Activated T-helper 1 cell treated with Interleukin-2 at 50 U/mL for 16 hours (primary cell): ENCODE results near the gene IGFALS.
A peak's percentile ranks its signal among the peaks of the same experiment; 100 is the strongest.

Experiments
- DNase-seq: peaks from one replicate; pipeline ENCODE4 v3.0.0-alpha.2; 2020; ENCODE audit warnings: low read depth

Gene IGFALS

DNA sequence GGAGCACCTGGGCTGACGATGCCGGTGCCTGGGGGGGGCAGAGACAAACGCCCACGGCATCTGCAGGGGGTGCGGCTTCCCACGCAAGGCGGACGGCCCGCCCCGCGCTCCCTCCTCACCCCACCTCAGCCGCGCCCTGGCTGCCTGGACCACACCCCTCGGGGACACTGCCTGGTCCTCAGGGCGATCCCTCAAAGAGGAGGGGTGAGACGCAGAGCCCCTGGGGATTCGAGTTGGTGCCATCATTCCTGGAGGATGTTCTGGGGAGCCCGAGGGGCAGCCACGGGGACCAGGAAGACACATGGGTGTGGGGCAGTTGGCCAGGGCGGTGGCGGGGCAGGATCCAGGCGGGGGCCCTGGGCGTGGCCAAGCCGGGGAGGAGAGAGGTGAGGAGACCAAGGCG lies 3.9 kb downstream of the IGFALS start:
- DNase-seq, result no peak

DNA sequence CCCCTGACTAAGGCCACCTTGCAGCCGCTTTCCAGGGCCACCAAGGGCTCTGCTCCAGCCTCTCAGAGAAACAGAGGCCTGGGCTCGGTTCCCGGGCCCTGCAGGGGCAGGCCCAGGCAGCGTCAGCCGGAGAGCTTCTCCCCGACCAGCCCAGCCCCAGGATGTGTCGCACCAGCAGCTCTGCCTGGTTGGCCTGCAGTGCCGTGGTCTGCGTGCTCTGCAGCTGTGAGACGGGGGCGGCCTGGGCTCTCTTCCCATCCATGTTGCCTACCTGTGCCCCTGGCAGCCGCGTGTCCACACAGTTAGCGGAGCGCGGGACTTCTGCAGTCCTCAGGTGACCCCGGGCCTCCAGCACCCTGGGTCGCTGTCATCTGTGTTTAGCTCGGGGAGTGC lies 4.8 kb downstream of the IGFALS start:
- no peak for DNase-seq

DNA sequence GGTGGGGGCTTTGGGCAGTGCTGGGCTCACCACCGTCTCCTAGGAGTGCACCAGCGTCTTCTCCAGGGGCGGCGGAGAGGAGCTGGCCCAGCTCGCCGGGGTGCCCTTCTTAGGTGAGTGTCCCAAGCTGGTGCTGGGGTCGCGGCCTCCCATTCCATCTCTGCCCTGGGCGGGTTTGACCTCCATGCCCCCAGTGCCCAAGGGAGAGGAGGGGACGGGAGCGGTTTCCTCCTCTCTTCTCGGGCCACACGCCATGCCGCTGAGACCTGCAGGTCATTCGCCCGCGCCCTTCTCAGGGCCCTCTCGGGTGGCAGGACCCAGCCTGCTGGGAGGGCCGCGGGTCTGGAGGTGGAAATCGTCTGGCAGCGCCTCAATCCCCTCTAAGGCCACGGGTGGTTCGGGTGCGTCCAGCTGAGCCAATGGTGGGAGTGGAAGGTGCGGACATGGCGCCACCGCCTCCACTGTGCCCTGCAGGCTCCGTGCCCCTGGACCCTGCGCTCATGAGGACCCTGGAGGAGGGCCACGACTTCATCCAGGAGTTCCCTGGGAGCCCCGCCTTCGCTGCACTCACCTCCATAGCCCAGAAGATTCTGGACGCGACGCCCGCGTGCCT lies 5.3 kb downstream of the IGFALS start:
- DNase-seq, result no peak

DNA sequence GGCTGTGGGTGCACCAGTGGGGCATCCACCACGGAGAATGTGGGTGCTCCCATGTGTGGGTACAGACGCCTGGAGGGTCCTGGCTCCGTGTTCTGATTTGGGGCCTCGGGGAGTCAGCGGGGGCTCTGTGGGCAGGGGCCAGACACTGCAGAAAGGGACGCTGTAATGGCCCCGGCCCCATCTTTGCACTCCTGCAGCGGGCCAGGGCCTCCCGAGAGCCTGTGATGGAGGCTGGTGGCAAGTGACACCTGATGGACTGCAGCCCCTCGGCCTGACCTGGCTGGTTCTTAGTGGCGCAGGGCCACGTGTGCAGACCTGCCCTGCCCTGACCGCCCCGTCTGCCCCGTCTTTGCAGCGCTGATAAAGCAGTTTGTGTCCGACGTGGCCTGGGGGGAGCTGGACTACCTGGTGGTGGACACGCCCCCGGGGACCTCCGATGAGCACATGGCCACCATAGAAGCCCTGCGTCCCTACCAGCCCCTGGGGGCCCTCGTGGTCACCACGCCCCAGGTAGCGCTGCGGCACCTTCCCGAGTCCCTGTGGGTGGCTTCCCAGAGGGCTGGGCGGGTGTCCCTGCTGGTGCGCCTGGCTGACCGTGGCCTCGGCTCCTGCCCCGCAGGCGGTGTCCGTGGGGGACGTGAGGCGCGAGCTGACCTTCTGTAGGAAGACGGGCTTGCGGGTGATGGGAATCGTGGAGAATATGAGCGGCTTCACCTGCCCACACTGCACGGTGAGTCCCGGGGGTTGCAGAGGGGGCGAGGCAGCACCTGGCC lies 6.0 kb downstream of the IGFALS start:
- no peak for DNase-seq

DNA sequence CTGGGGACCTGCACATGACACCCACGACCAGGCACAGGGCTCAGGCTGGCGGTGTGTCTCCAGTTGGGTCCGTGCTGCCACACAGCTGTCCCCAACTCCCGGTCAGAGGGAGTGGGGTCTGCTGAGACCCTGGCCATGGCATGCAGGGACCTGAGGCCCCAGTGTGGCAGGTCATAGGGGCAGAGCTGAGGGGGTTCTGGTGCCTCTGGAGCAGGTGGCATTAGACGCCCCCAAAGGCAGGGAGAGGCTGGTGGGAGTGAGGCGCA lies 6.5 kb downstream of the IGFALS start:
- no peak for DNase-seq

DNA sequence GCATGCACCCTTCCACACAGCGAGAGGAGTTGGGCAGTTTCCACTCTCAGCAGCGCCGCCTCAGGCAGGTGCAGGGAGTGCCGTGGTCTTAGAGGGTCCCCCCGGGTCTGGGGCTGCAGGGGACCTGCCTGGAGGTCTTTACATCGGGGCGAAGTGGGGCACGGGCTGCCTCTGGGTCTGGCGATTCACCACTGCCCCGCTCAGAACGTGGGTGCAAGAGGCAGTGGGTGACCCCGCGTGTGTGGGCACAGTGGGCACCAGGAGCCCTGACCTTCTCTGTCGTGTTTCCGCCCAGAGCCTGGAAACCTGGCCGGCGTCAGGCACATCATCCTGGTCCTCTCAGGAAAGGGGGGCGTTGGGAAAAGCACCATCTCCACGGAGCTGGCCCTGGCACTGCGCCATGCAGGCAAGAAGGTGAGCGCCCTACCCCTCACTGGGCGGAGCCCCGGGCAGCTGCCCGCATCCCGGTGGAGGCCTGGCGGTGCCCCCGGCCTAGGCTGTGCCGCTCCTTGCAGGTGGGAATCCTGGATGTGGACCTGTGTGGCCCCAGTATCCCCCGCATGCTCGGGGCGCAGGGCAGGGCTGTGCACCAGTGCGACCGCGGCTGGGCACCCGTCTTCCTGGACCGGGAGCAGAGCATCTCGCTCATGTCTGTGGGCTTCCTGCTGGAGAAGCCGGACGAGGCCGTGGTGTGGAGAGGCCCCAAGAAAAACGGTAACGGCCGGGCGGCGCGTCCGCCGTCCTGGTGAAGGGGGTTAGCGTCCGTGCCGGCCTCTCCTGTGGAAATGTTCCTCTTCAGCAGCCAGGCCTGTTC lies 7.1 kb downstream of the IGFALS start:
- no peak for DNase-seq

DNA sequence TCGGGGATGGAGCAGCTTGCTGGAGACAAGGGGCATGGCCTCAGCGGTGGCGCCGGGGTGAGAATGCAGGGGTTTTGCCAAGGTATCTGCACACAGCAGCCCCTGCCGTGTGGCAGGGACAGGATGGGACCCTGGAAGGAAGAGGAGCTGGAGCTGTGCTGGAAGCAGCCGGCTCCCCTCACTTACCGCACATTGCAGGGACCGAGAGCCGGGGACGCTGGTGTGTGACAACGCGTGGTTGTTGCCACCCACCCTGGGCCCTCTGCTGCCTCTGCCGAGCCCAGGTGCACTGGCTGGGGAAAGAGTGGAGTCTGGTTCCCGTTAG lies 7.7 kb downstream of the IGFALS start:
- no peak for DNase-seq

DNA sequence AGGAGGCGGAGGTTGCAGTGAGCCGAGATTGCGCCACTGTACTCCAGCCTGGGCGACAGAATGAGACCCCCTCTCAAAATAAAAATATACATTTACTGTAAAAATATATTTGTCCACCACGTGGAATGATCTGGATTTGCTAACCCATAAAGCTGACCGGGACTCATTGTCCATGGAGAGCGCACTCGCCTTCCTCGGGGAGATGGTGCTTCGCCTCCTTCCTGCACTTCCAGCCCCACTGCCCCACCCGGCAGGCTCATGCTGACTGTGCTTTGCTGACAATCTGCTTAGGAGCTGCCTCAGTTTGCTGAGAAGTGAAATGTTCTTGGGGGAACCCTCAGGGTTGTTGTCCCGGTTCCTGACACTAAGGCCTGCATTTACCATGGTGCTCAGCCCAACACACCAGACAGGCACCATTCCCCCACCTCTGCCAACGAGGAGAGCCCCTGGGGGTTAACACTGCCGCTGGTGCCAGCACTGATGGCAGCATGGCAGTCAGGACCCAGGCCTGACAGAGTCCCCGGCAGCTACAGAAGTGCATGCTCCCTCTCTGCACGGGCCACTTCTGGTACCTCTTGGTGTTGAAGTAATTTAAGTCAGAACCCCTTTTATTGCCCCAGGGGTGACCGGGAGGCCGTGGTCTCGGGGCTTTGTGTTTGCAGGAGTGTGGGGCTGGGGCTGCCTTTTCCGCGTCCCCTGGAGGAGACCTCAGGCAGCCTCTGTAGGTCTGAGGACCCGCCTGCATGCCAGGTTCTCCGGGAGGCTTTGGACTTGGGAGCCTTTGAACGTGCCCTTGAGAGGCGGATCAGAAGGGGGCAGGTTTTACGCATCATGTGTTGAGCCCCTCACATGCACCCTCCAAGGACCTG lies 8.3 kb downstream of the IGFALS start:
- no peak for DNase-seq

DNA sequence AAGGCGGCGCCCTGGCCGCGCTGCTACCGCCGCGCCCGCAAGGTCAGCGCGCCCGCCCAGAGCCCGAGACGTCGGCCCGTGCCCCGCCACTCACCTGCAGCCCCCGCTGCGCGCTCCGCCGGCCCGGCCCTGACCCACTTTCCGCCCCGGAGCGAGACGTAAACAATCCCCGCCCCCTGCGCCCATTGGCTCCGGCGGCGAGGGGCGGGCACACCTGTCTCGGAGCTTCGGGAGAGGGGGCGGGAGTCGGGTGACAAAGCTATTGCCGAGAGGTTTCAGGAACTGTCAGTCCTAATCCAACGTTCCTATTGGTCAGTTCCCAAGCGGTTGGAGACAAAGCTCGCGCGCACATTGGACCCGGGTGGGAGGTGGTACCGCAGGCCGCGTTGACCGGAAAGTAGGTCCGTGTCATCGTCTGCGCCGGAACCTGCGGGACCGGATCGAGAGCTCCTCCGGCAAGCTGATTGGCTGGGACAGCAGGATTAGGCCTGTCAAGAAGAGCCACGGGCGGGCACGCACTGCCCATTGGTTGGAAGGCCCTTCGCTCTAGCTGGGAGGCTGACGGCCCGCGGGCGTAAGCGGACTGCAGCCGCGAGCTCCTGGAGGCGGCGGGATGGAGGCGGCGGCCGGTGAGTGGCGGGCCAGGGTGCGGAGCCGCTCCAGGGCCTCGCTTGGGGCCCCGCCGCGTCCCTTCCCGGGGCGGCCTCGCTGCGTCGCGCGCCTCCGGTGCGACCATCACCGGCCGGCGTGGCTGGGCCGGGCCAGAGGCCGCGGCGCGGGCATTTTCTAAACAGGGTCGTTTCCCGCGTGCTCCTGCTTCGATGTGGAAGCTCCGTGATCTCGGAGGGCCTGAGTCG lies 10.9 kb downstream of the IGFALS start, which contains the start of the genes NUBP2 and SPSB3:
TSS of gene NUBP2 (plus strand) at position 553 of the 857 bp plus-strand sequence. CDS start at position 614, 61 bp downstream.
TSS of gene SPSB3 (minus strand) at position 164 of the 857 bp plus-strand sequence. CDS start 1,088 bp downstream, outside the sequence.
- peak; percentile 97 for DNase-seq

DNA sequence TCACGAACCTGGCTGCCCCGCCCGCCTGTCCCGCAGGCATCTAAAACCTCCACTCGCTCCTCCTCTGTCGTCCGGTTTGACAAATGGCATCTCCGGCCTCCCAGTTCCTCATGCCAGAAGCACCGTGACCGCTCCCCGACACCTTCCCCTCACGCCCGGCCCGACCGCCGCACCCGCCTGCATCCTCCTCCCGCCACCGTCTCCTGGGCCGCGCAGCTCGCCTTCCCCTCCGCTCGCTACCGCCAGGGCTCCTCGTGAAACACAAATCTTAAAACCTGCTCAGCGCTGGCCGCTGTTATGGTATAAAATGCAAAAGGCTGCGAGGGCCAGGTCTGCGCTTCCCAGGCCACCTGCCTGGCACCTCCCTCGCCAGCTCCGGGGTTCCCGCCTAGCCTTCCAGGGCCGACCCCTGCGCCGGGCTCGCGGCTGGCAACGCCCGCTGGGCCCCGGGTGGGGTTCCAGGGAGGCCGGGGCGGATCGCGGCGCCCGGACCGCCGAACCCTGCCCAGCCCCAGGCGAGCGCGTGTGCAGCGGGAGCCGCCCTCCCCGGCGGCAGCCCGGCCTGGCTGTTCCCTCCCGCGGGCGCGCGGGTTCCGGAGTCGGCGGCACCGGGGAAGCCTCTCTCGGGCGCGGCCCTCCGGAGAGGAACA lies 11.6 kb downstream of the IGFALS start:
- DNase-seq, result peak; percentile 31

DNA sequence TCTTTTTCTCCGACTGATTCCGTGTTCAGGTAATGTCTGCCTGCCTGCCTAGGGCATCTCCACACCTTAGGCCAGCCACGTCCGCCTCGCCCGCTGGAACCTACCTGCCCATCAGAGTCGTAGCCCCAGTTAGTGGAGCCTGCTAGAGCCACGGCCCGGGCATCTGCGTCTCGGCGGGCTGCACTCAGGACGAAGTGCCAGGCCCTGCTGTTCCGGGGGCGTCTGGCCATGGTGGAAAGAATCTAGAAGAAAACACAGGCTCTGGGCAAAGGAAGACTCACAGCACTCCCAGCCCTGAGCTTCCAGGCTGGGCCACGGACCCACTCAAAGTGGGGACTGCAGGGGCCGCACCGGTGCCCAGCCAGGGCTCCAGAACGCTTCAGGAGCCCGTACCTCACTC lies 12.3 kb downstream of the IGFALS start:
- no peak for DNase-seq

DNA sequence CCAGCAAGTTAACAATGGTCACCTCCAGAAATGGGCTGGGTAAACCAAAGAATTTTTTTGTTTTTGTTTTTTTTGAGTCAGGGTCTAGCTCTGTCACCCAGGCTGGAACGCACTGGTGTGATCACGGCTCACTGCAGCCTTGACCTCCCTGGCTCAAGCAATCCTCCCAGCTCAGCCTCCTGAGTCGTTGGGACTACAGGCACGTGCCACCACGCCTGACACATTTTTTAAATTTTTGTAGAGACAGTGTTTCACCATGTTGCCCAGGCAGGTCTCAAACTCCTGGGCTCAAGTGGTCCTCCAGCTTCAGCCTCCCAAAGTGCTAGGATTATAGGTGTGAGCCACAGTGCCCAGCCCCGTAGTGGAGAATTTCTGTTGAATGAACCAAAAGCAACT lies 12.8 kb downstream of the IGFALS start:
- DNase-seq, result no peak

DNA sequence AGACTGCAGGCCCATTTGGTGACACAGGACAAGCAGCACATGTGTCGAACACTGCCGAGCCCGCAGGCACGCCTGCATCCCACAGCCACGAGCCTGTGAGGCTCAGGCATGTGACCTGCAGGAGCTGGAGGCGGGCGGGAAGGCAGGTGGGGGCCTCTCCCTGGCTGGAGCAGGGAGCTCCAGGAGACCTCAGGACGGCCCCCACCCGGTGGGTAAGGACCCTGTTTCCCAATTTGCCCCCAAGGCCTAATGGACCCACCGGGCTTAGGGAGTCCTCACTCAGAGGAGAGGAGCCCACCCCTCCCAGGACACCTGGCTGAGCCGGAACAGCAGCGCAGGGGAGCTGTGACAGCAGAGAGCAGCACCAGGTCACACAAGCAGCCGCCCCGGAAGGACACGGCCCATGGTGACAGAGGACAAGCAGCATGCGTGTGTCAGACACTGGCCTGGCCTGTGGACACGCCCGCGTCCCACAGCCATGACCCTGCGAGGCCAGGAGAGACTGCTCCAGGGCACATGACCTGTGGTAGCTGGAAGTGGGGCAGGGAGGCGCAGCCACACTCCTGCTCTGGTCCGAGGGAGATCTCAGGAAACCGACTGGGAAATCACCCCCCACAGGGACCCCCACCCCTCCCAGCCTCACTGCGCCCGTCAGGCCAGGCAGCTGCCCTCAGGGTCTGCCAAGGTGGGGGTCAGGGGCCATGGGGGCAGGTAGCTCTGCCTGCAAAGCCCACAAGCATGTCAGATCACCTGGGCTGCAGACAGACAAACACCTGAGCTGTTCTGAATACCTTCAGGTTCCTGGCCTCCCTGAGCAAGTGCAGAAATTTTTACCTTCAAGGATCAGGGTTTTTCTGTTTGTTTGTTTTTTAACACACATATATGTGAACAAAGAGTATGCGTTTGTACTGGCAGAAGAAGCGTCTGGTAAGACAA lies 13.5 kb downstream of the IGFALS start:
- no peak for DNase-seq

DNA sequence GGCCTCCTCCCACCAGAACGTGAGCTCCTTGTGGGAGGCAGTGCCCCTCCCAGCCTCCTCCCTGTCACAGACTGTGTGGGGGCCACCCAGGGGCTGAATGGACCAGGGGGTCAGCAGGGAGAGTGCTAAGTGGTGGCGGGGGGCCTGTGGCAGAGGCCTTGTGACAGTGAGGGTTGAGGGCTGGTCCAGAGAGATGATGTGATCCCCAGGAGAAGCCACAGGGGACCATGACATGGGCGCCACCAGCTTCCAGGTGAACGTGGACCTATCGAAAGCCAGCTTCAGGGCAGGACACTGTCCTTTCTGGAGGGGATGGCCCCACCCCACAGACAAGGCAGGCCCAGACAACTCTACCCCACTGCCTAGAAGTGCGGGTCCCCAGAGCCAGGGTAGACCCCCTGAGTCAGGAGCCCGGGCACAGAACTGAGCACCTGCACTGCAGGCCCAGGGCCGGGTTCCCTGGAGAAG lies 14.2 kb downstream of the IGFALS start:
- no peak for DNase-seq

DNA sequence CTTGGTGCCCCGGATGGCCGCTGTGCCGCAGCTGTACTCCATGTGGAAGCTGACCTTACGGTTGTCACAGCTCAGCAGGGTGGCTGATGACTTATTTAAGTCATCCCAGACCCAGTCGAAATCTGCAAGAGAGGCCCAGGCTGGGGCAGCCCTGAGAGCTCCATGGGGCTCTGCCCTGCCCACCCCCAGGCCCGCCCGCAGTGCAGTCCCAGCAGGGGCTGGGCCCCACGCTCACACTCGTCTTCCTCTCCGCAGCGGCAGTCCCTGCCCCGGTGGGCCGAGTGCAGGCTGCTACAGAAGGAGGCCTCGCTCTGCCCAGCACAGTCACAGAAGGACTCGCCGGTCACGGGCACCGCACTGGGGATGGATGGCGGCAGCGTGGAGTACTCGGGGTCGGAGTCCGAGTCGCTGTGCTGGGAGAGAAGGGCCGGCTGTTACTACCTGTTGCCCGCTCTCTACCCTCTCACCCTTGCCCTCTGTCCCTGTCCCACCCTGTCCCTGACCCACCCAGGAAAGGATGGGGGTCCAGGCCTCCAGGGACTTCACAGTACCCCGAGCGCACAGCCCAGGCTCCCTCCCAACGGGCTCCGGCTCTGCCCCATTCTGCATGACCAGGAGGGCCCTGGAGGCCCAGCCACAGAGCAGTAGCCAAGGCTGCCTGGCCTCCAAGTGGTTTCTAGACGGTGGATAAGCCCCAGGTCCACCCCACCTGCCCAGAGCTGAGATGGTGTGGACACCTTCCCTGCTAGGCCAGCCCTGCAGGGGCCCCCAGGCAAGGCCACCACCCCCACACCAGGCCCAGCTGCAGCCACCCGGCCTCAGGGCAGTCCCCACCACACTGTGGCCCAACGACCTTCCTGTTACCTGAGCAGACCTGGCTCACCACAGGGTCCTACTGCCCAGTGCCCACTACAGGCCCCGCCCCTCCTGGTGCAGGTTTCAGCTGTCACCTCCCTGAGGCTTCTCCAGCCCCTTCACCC lies 15.0 kb downstream of the IGFALS start:
- DNase-seq, result no peak

DNA sequence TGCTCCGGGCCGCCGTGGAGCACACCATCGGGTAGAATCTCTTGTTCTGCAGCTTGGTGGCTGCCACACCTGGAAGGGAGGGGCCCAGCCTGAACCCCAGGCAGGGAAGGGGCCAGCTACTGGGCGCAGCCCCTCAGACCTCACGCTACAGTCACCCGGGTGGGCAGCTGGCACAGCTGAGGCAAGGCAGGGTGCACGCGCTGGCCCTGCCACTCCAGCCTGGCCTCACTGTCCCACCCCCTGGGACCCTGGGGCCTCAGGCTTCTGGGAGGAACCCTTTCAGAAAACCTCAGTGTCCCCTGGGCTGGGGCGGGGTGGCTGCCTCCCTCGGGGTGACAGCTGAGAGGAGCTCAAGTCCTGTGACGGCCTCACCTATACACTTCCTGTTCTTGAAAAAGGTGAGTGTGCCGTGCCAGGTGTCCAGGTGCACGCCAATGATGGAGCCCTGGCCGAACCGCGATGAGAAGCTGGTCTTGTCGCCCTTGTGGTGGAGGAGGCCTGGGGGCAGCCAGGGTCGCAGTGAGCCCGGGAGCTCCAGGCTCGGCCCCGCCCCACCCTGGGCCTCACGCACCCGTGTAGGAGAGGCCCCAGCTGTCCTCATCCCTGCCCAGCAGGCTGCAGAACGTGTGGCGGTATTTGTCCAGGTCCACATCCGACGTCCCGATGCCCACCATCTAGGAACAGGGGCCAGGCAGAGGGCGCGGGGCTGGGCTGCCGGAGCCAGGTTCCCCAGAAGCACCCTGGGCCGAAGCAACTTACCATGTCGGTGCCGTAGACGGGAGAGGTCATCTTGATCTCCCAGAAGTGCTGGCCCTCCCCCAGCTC lies 15.9 kb downstream of the IGFALS start:
- DNase-seq, result no peak

DNA sequence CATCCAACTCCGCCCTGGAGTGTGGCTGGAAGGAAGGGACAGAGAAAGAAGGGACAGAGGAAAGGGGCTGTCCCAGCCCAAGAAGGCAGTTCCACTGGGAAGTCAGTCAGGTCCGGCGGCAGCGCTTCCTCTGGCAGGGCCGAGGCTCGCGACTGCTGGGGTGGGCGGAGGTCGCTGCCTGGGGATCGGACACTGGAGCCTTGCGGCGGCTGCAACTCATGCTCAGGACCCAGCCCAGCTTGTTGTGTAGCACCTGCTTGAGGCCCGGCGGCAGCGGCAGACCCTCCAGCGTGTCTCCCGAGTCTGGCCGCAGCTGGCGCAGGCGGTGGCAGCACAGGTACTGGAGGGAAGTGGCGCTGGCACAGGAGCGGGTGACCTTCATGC lies 16.5 kb downstream of the IGFALS start:
- DNase-seq, result no peak

DNA sequence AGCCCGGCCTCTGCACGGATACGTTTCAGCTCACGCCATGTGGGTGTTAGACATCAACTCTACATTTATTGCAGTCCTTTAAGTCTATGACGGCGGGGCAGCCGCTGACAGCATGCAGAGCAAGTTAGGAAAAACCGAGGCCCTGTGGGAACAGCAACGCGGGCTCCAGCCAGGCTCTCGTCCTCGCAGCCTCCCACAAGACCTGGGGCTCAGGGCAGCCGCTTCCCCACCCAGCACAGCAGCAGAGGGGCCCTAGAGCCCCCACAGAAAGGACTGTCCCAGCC lies 16.9 kb downstream of the IGFALS start:
- no peak for DNase-seq
